PC-3 (cell line): ENCODE measurements around the gene PADI3. TPM values are rescaled to one million over a fixed set of nuclear protein-coding genes. Genes with fewer than 3 reads are reported as not detected.
A peak's percentile ranks its signal among the peaks of the same experiment; 100 is the strongest.

Source experiments
- ATAC-seq: fragments of 200-7000 bp; cut with Tn5 transposase; 2 replicates; pipeline ENCODE4 v1.9.1; 2020; ENCODE audit warnings: mild to moderate bottlenecking, moderate library complexity
- BruUV-seq: library from RNA; stranded (reverse); fragments of 400-500 nt; replicated peaks from 2 replicates; lab custom pipeline; 2021; lab: Mats Ljungman, UMichigan
- CTCF ChIA-PET: fragments of 300-600 bp; sonication (Branson Sonifier 250); formaldehyde crosslinking; loops from one replicate; lab custom pipeline; 2022; ENCODE audit warnings: antibody characterized with exemption; lab: Charles Lee
- POLR2A ChIA-PET: fragments of 300-600 bp; sonication (Branson Sonifier 250); formaldehyde crosslinking; loops from one replicate; lab custom pipeline; 2022; ENCODE audit warnings: antibody characterized with exemption; ENCODE audit not compliant: unreplicated experiment; lab: Charles Lee
- DNase-seq: peaks from one replicate; pipeline ENCODE4 v3.0.0-alpha.2; 2015
- H2AFZ ChIP-seq: fragments of 300-600 bp; sonication (generic); 2 replicates; pipeline ENCODE4 v1.6.0; 2016; ENCODE audit warnings: antibody characterized with exemption, low read length
- H3F3A ChIP-seq: fragments of 300-600 bp; sonication (generic); one replicate; pipeline ENCODE4 v1.6.0; 2017; ENCODE audit warnings: antibody characterized with exemption, low read length, control low read depth, mild to moderate bottlenecking; ENCODE audit not compliant: unreplicated experiment
- H3K27ac ChIP-seq: fragments of 300-600 bp; sonication (generic); 2 replicates; pipeline ENCODE4 v1.5.1; 2016; ENCODE audit warnings: mild to moderate bottlenecking, low read length
- H3K27me3 ChIP-seq: fragments of 300-600 bp; sonication (generic); 2 replicates; pipeline ENCODE4 v1.6.1; 2016; ENCODE audit warnings: low read length, mixed read lengths
- H3K36me3 ChIP-seq: fragments of 300-600 bp; sonication (generic); 2 replicates; pipeline ENCODE4 v1.6.1; 2016; ENCODE audit warnings: low read depth, mixed run types, low read length, mixed read lengths
- H3K4me1 ChIP-seq: fragments of 300-600 bp; sonication (generic); 2 replicates; pipeline ENCODE4 v1.5.1; 2016; ENCODE audit warnings: low read length; ENCODE audit not compliant: insufficient read depth
- H3K4me2 ChIP-seq: fragments of 300-600 bp; sonication (generic); 2 replicates; pipeline ENCODE4 v1.6.0; 2016; ENCODE audit warnings: low read length
- H3K4me3 ChIP-seq: fragments of 300-600 bp; sonication (generic); 2 replicates; pipeline ENCODE4 v1.5.1; 2016; ENCODE audit warnings: mild to moderate bottlenecking, low read length, mixed read lengths
- H3K79me2 ChIP-seq: fragments of 300-600 bp; sonication (generic); 2 replicates; pipeline ENCODE4 v1.6.1; 2017; ENCODE audit warnings: low read length, mixed read lengths
- H3K9ac ChIP-seq: fragments of 300-600 bp; sonication (generic); 2 replicates; pipeline ENCODE4 v1.6.0; 2016; ENCODE audit warnings: mild to moderate bottlenecking, low read length
- H3K9me2 ChIP-seq: fragments of 300-600 bp; sonication (generic); replicated peaks from 2 replicates; pipeline ENCODE4 v1.6.1; 2016; ENCODE audit warnings: mixed run types, low read length, mixed read lengths
- H3K9me3 ChIP-seq: fragments of 300-600 bp; sonication (generic); 2 replicates; pipeline ENCODE4 v1.6.1; 2016; ENCODE audit warnings: low read length, mixed read lengths
- H4K20me1 ChIP-seq: fragments of 300-600 bp; sonication (generic); 2 replicates; pipeline ENCODE4 v1.6.1; 2016; ENCODE audit warnings: low read length, mixed read lengths
- CTCF ChIP-seq: fragments of 300-600 bp; sonication (generic); conservative IDR thresholded peaks from 2 replicates; pipeline ENCODE4 v1.5.1; 2017; ENCODE audit warnings: antibody characterized with exemption, low read depth, mild to moderate bottlenecking, low read length
- EZH2 ChIP-seq: fragments of 300-600 bp; sonication (generic); IDR thresholded peaks from one replicate; pipeline ENCODE4 v1.6.1; 2017; ENCODE audit warnings: antibody characterized with exemption, mild to moderate bottlenecking, low read length; ENCODE audit not compliant: unreplicated experiment
- EZH2phosphoT487 ChIP-seq: fragments of 300-600 bp; sonication (generic); IDR thresholded peaks from 2 replicates; pipeline ENCODE4 v1.6.1; 2018; ENCODE audit warnings: mild to moderate bottlenecking, antibody characterized with exemption, low read length, borderline replicate concordance
- intact Hi-C: fragments of 100-400 bp; cut with micrococcal nuclease; formaldehyde crosslinking; loops from 2 replicates; pipeline ENCODE4 v1.9.0; 2023
- total RNA-seq: library from RNA; depleted of rRNA; stranded (reverse); fragments of >200 nt; gene quantifications from 2 replicates; pipeline ENCODE4 v1.2.3, GENCODE V29; 2014

The PADI3 gene
- total RNA-seq, 1 experiment from 2014 or later: 0.26 TPM

- Histone ChIP-seq H3K9me2 (no peaks in the 10 kb centered on the region), H3K4me2 (no peak overlapping the region), H2AFZ (no peak overlapping the region), H3K27ac (peak overlapping the region; percentile 65), H3K27me3 (no peaks in the 10 kb centered on the region), H3K9ac (peak overlapping the region; percentile 42; the same call in 1 of the 2 replicates), H3K36me3 (no peaks in the 10 kb centered on the region), H3K9me3 (no peaks in the 10 kb centered on the region), H3F3A (peaks cover 5% of the 10 kb centered on the region), H3K4me1 (peaks cover 55% of the 10 kb centered on the region), H3K4me3 (no peak overlapping the region), H3K79me2 (no peaks in the 10 kb centered on the region), H4K20me1 (no peaks in the 10 kb centered on the region)
- DNase-seq: no peak
- ATAC-seq: no peak
- intact Hi-C loops: no loop called here
- POLR2A ChIA-PET: no interaction called here
- CTCF ChIA-PET: no interaction called here
- no TSS peak for BruUV-seq
- no peak for TF ChIP-seq EZH2
- no peak for TF ChIP-seq CTCF
- no peak for TF ChIP-seq EZH2phosphoT487
Measured at GRCh38 chr1:17228619-17229018, 20.3 kb upstream of the PADI3 start.

- Histone ChIP-seq H3K9me3 (no peaks in the 10 kb centered on the region), H3K27ac (peak overlapping the region; percentile 65), H3K9me2 (no peaks in the 10 kb centered on the region), H3K27me3 (no peaks in the 10 kb centered on the region), H3K4me3 (no peak overlapping the region), H4K20me1 (no peaks in the 10 kb centered on the region), H3F3A (peaks cover 5% of the 10 kb centered on the region), H3K79me2 (no peaks in the 10 kb centered on the region), H3K4me2 (peak overlapping the region; percentile 35; the same call in 1 of the 2 replicates), H3K9ac (peak overlapping the region; percentile 42; the same call in 1 of the 2 replicates), H3K36me3 (no peaks in the 10 kb centered on the region), H2AFZ (no peak overlapping the region), H3K4me1 (peaks cover 62% of the 10 kb centered on the region)
- ATAC-seq (no peak), DNase-seq (peak; percentile 74)
- CTCF ChIA-PET: no interaction called here
- no TSS peak for BruUV-seq
- POLR2A ChIA-PET: no interaction called here
- TF ChIP-seq EZH2 (no peak), CTCF (no peak), EZH2phosphoT487 (no peak)
- intact Hi-C loops: no loop called here
Measured at GRCh38 chr1:17229379-17229778, 19.5 kb upstream of the PADI3 start.

- Histone ChIP-seq H3K9me3 (no peaks in the 10 kb centered on the region), H3F3A (peaks cover 5% of the 10 kb centered on the region), H3K79me2 (no peaks in the 10 kb centered on the region), H3K4me1 (peaks cover 67% of the 10 kb centered on the region), H2AFZ (no peak overlapping the region), H3K9me2 (no peaks in the 10 kb centered on the region), H3K27me3 (no peaks in the 10 kb centered on the region), H4K20me1 (no peaks in the 10 kb centered on the region), H3K36me3 (no peaks in the 10 kb centered on the region), H3K4me2 (peak overlapping the region; percentile 35; the same call in 1 of the 2 replicates), H3K27ac (peak overlapping the region; percentile 65), H3K9ac (peak overlapping the region; percentile 31; the same call in 1 of the 2 replicates), H3K4me3 (no peak overlapping the region)
- intact Hi-C loops: no loop called here
- no TSS peak for BruUV-seq
- POLR2A ChIA-PET: no interaction called here
- DNase-seq (no peak), ATAC-seq (no peak)
- no peak for TF ChIP-seq EZH2phosphoT487
- no peak for TF ChIP-seq CTCF
- TF ChIP-seq EZH2: no peak
- CTCF ChIA-PET: no interaction called here
Measured at GRCh38 chr1:17230106-17230505, 18.8 kb upstream of the PADI3 start.
